Stimulated activated CD8-positive, alpha-beta memory T cell treated with anti-CD3 and anti-CD28 coated beads, Interleukin-7, amount 100 ng/mL, for 24 hours (primary cell): ENCODE results near the gene ZNF574.

ENCODE experiments used
- DNase-seq: peaks from one replicate; pipeline ENCODE4 v3.0.0-alpha.2; 2020; ENCODE audit warnings: low read depth

Gene ZNF574

GRCh38 chr19:42054205-42054604 is 21.8 kb upstream of the ZNF574 start:
- DNase-seq: no peak

DNA sequence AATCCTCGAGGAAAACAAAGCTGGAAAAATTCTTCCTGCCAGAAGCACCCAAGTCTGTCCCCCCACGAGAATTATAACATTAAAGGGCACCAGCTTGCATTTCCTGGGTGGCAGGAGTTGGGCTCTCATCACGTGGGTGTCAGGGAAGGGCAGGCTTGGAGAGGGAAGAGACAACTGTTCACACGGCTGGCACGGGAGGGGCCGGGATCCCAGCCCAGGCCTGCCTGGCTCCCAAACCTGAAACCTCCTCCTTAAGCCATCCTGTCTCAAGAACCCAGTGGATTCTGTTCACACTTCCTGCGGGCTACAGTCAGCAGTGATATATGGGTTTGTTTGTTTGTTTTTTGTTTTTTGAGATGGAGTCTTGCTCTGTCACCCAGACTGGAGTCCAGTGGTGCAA is 18.1 kb upstream of the ZNF574 start:
- DNase-seq: no peak

DNA sequence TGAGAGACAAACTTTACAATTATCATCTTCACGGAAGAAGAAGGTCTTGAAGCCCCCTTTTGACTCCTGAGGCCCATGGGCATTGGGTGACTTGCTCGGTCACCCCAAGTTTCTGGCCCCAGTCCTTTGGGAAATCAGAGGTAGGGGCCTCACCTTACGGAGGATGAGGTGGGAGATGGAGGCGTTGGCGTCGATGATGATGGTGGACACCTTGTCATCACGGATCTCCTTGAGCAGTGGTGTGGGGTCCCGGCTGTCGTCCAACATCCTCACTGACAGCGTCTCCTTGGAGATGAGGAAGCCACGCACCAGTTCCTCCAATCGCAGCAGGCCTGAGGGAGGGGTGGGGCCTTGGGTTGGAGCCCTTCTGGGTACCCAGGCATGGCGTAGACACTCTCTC is 16.8 kb upstream of the ZNF574 start:
- DNase-seq: no peak

GRCh38 chr19:42060117-42060516 is 15.8 kb upstream of the ZNF574 start:
- DNase-seq: no peak

DNA sequence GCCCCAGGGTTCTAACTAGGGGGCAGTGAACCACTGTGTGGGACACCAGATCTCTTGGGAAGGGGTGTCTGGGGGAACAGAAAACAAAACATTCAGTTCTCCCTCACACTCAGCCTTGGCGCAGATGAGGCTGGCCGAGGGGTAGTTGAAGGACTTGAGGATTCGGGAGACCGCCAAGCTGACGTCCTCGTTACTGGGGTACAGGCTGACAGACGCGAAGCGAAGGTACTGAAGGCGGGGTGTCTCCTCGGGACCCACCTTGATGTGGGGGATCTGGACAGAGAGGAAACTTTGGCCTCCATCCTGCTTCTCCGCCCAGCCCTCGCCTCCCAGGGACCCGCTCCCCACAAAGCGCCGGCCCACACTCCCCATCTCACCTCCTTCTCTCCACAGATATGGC is 13.6 kb upstream of the ZNF574 start:
- no peak for DNase-seq

- no peak for DNase-seq
Measured at GRCh38 chr19:42064432-42064831, 11.5 kb upstream of the ZNF574 start.

DNA sequence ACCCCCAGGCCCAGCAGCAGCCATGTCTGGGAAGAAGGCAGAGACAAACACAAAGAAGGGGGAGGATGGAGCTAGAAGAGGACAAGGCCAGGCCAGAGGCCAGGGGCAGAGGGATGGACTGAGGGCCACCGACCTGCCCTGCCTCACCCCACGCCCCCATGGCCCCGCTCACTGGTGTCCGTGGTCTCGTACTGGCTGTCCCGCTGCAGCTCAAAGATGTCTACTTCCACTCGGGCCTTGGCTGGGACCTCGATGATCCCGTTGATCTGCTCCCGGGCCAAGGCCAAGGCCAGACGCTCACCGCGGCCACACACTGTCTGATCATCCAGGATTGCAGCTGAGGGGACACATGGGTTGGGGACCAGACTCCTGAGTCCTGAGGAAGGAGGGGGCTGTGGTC is 10.9 kb upstream of the ZNF574 start:
- DNase-seq: no peak

- DNase-seq: no peak
Measured at GRCh38 chr19:42065511-42065910, 10.5 kb upstream of the ZNF574 start.

GRCh38 chr19:42066075-42066754 is 9.8 kb upstream of the ZNF574 start:
- DNase-seq: no peak

GRCh38 chr19:42067315-42067888 is 8.6 kb upstream of the ZNF574 start:
- no peak for DNase-seq

- no peak for DNase-seq
Measured at GRCh38 chr19:42068361-42068755, 7.6 kb upstream of the ZNF574 start.

- DNase-seq: no peak
Measured at GRCh38 chr19:42068756-42069571, 7.0 kb upstream of the ZNF574 start.

GRCh38 chr19:42069619-42070351 is 6.2 kb upstream of the ZNF574 start, which contains the start of gene GRIK5:
GRIK5 (minus strand) TSS chr19:42070206; CDS start chr19:42065770, 4,436 bp downstream.
- no peak for DNase-seq

DNA sequence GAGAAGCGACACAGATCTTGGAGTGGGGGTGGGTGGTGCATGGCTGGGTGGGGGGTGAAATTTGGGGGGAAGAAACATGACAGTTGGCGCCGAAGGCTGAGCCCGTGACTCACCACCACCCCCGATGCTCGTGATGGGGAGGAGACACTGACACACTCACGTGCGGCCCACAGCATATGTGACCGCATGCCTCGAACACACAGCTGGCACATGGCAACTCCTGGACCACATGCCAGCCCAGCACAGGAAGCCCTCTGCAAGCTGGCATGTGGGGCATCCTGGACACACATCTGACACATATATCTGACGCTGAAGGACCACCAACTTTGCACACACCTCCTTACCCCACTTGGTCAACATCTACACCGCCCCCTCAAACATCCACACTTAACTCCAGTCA is 4.7 kb upstream of the ZNF574 start:
- DNase-seq: no peak

DNA sequence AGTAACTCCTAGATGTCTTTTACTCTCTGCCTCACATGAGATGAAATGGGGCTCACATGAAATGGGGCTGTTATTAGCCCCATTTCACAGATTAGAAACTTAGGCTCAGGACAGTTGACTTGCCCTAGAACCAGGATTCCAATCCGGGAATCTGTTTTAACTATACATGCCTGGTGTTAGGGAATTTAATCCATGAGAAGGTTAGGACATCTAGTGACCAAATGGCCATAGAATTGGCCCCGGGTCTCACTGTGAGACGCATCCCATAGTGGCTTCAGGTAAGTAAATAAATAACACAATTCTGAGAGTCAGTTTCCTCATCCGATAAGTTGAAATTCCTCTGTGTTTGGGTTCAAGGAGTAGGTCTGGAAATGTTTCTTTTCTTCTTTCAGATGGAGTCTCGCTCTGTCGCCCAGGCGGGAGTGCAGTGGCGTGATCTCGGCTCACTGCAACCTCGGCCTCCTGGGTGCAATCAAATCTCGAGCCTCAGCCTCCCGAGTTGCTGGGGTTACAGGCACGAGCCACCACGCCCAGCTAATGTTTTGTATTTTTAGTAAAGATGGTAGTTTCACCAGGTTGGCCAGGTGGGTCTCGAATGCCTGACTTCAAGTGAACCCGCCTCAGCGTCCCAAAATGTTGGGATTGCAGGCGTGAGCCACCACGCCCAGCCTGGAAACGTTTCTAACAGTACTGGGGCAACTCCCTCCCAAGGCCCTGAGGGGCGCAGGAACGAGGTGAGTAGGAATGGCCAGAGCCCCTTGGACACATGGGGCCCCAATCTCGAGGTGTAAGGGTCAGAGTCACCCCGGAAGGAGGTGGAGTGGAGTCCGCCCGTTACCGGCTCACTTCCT is 1.2 kb upstream of the ZNF574 start:
- no peak for DNase-seq

DNA sequence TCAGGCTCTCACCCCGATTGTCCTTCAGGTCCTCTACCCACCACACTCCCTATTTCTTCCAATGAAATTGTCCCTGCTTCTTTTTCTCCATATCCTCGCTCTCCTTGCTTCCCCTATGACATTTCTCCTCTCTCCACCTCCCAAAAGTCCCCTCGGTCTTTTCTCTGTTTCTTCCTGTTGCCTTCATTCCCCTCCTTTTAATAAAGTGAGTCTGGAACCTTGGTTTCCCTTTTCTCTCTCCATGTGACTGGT is 676 bp upstream of the ZNF574 start:
- no peak for DNase-seq

DNA sequence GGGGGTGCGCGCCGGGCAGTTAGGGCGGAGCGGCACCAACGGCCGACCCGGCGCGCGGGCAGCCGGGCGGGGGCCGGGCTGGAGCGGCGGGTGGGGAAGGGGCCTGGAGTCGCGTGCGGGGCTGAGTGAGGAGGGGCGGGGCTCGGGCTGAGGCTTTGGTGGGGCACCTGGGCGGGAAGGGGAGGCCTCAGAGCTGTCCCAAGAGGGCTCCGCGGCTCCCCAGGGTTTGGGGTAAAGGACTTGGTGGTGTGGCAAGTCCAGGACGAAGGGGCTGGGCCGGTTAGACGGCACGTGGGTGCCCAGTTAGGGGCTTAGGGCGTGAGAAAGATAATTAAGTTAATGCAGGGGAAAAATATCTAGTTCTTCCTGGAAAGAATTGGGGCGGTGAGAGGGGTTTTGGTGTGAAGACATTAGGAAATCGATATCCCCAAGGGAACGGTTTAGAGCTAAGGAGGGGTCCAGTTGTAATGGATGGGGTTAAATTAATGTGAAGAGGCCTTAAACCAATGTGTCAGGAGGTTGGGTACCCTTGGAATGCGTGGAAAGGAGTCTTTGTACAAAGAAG is 496 bp downstream of the ZNF574 start:
- DNase-seq: peak; percentile 12

- DNase-seq: no peak
Measured at GRCh38 chr19:42078058-42078457, 2.1 kb downstream of the ZNF574 start.

- DNase-seq: no peak
Measured at GRCh38 chr19:42078538-42079275, 2.7 kb downstream of the ZNF574 start.

DNA sequence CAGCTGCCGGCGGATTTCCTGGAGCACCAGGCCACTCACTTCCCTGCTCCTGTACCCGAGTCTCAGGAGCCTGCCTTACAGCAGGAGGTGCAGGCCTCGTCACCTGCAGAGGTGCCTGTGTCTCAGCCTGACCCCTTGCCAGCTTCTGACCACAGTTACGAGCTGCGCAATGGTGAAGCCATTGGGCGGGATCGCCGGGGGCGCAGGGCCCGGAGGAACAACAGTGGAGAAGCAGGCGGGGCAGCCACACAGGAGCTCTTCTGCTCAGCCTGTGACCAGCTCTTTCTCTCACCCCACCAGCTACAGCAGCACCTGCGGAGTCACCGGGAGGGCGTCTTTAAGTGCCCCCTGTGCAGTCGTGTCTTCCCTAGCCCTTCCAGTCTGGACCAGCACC is 3.3 kb downstream of the ZNF574 start:
- no peak for DNase-seq
